ENCODE results near the gene ACTR6.

The ACTR6 gene

GRCh38 chr12:100200463-100201181, at the start of gene ACTR6:
ACTR6 (plus strand) TSS chr12:100200815; CDS start chr12:100200852, 37 bp downstream.
- peak; percentile 99 for DNase-seq
- in situ Hi-C loops (cut with HindIII; ENCODE audit: low pct_ligation_motif_present, low pct_unique_long_range_greater_than_20kb, low sequenced_read_pairs) = no loop called here

GRCh38 chr12:100151769-100152168, 48.8 kb upstream of the ACTR6 start:
- no peak for DNase-seq
- in situ Hi-C loops (cut with HindIII; ENCODE audit: low pct_ligation_motif_present, low pct_unique_long_range_greater_than_20kb, low sequenced_read_pairs) = no loop called here

GRCh38 chr12:100153131-100153530, 47.5 kb upstream of the ACTR6 start:
- no peak for DNase-seq
- in situ Hi-C loops (cut with HindIII; ENCODE audit: low pct_ligation_motif_present, low pct_unique_long_range_greater_than_20kb, low sequenced_read_pairs) = no loop called here

- in situ Hi-C loops (cut with HindIII; ENCODE audit: low pct_ligation_motif_present, low pct_unique_long_range_greater_than_20kb, low sequenced_read_pairs) = no loop called here
- DNase-seq = peak; percentile 82
Measured at GRCh38 chr12:100154474-100155247, 46.0 kb upstream of the ACTR6 start.

GRCh38 chr12:100156731-100157426, 43.7 kb upstream of the ACTR6 start:
- no peak for DNase-seq
- in situ Hi-C loops (cut with HindIII; ENCODE audit: low pct_ligation_motif_present, low pct_unique_long_range_greater_than_20kb, low sequenced_read_pairs) = no loop called here

- in situ Hi-C loops (cut with HindIII; ENCODE audit: low pct_ligation_motif_present, low pct_unique_long_range_greater_than_20kb, low sequenced_read_pairs) = no loop called here
Measured at GRCh38 chr12:100157427-100157821, 43.2 kb upstream of the ACTR6 start.

GRCh38 chr12:100158535-100158934, 42.1 kb upstream of the ACTR6 start:
- in situ Hi-C loops (cut with HindIII; ENCODE audit: low pct_ligation_motif_present, low pct_unique_long_range_greater_than_20kb, low sequenced_read_pairs) = no loop called here
- no peak for DNase-seq

More at GRCh38 chr12:100157427-100157821, 43.2 kb upstream of the ACTR6 start:
- no peak for DNase-seq

- DNase-seq = no peak
- in situ Hi-C loops (cut with HindIII; ENCODE audit: low pct_ligation_motif_present, low pct_unique_long_range_greater_than_20kb, low sequenced_read_pairs) = no loop called here
Measured at GRCh38 chr12:100159391-100160104, 41.1 kb upstream of the ACTR6 start.

- in situ Hi-C loops (cut with HindIII; ENCODE audit: low pct_ligation_motif_present, low pct_unique_long_range_greater_than_20kb, low sequenced_read_pairs) = no loop called here
- DNase-seq = peak; percentile 91
Measured at GRCh38 chr12:100163416-100164152, 37.0 kb upstream of the ACTR6 start.

- in situ Hi-C loops (cut with HindIII; ENCODE audit: low pct_ligation_motif_present, low pct_unique_long_range_greater_than_20kb, low sequenced_read_pairs) = no loop called here
- DNase-seq = no peak
Measured at GRCh38 chr12:100164153-100164704, 36.4 kb upstream of the ACTR6 start.

- in situ Hi-C loops (cut with HindIII; ENCODE audit: low pct_ligation_motif_present, low pct_unique_long_range_greater_than_20kb, low sequenced_read_pairs) = no loop called here
Measured at GRCh38 chr12:100165356-100165755, 35.3 kb upstream of the ACTR6 start.

GRCh38 chr12:100166232-100166631, 34.4 kb upstream of the ACTR6 start:
- in situ Hi-C loops (cut with HindIII; ENCODE audit: low pct_ligation_motif_present, low pct_unique_long_range_greater_than_20kb, low sequenced_read_pairs) = no loop called here
- no peak for DNase-seq

More at GRCh38 chr12:100165356-100165755, 35.3 kb upstream of the ACTR6 start:
- no peak for DNase-seq

GRCh38 chr12:100168562-100168961, 32.1 kb upstream of the ACTR6 start:
- DNase-seq = no peak
- in situ Hi-C loops (cut with HindIII; ENCODE audit: low pct_ligation_motif_present, low pct_unique_long_range_greater_than_20kb, low sequenced_read_pairs) = no loop called here

GRCh38 chr12:100169345-100169744, 31.3 kb upstream of the ACTR6 start:
- in situ Hi-C loops (cut with HindIII; ENCODE audit: low pct_ligation_motif_present, low pct_unique_long_range_greater_than_20kb, low sequenced_read_pairs) = no loop called here
- DNase-seq = no peak

- DNase-seq = no peak
- in situ Hi-C loops (cut with HindIII; ENCODE audit: low pct_ligation_motif_present, low pct_unique_long_range_greater_than_20kb, low sequenced_read_pairs) = no loop called here
Measured at GRCh38 chr12:100170313-100170858, 30.2 kb upstream of the ACTR6 start.

GRCh38 chr12:100171248-100171647, 29.4 kb upstream of the ACTR6 start:
- in situ Hi-C loops (cut with HindIII; ENCODE audit: low pct_ligation_motif_present, low pct_unique_long_range_greater_than_20kb, low sequenced_read_pairs) = no loop called here
- no peak for DNase-seq

GRCh38 chr12:100173111-100173510, 27.5 kb upstream of the ACTR6 start:
- no peak for DNase-seq
- in situ Hi-C loops (cut with HindIII; ENCODE audit: low pct_ligation_motif_present, low pct_unique_long_range_greater_than_20kb, low sequenced_read_pairs) = no loop called here

- DNase-seq = no peak
- in situ Hi-C loops (cut with HindIII; ENCODE audit: low pct_ligation_motif_present, low pct_unique_long_range_greater_than_20kb, low sequenced_read_pairs) = no loop called here
Measured at GRCh38 chr12:100174495-100174894, 26.1 kb upstream of the ACTR6 start.
